Activated T-helper 1 cell treated with anti-CD3 and anti-CD28 coated beads, Interleukin-2, amount 50 U/mL, for 16 hours (primary cell): ENCODE results near the gene XRRA1.

Source experiments
- DNase-seq, 2 donors: peaks; one replicate each; pipeline ENCODE4 v3.0.0-alpha.2; 2020; ENCODE audit warnings: low read depth in 1 of 2, low spot score in 1 of 2

The XRRA1 gene

GRCh38 chr11:74950374-74950969, 1.6 kb upstream of the XRRA1 start:
- DNase-seq: no peak

GRCh38 chr11:74949753-74950137, 854 bp upstream of the XRRA1 start:
- DNase-seq: no peak

GRCh38 chr11:74948546-74948897, 369 bp downstream of the XRRA1 start:
- no peak for DNase-seq

- no peak for DNase-seq
Observed at GRCh38 chr11:74942073-74942759, 6.7 kb downstream of the XRRA1 start.

GRCh38 chr11:74941492-74941891, 7.4 kb downstream of the XRRA1 start:
- no peak for DNase-seq

GRCh38 chr11:74937696-74938475, 11.0 kb downstream of the XRRA1 start:
- no peak for DNase-seq

GRCh38 chr11:74936976-74937375, 11.9 kb downstream of the XRRA1 start:
- DNase-seq: no peak

GRCh38 chr11:74936087-74936486, 12.8 kb downstream of the XRRA1 start:
- no peak for DNase-seq

- no peak for DNase-seq
Observed at GRCh38 chr11:74935285-74935684, 13.6 kb downstream of the XRRA1 start.

- DNase-seq: no peak
Observed at GRCh38 chr11:74933765-74934164, 15.1 kb downstream of the XRRA1 start.

GRCh38 chr11:74932797-74933196, 16.1 kb downstream of the XRRA1 start:
- DNase-seq: no peak

- no peak for DNase-seq
Observed at GRCh38 chr11:74932169-74932568, 16.7 kb downstream of the XRRA1 start.

GRCh38 chr11:74929431-74930363, 19.2 kb downstream of the XRRA1 start:
- peak; percentile 10 to 23 for DNase-seq

- no peak for DNase-seq
Observed at GRCh38 chr11:74927496-74927895, 21.4 kb downstream of the XRRA1 start.

GRCh38 chr11:74926304-74927030, 22.4 kb downstream of the XRRA1 start:
- no peak for DNase-seq

GRCh38 chr11:74925281-74925680, 23.6 kb downstream of the XRRA1 start:
- DNase-seq: no peak

GRCh38 chr11:74923125-74923524, 25.8 kb downstream of the XRRA1 start:
- no peak for DNase-seq

GRCh38 chr11:74909812-74910211, 39.1 kb downstream of the XRRA1 start:
- DNase-seq: no peak

- DNase-seq: no peak
Observed at GRCh38 chr11:74909385-74909784, 39.5 kb downstream of the XRRA1 start.

- no peak for DNase-seq
Observed at GRCh38 chr11:74905326-74905725, 43.6 kb downstream of the XRRA1 start.

GRCh38 chr11:74902342-74902741, 46.5 kb downstream of the XRRA1 start:
- DNase-seq: no peak
